HEK293 (cell line): Measurements from ENCODE around the gene RABL3.

Experiments used
- CTCF ChIA-PET: fragments of 350-600 bp; formaldehyde crosslinking; extraction: SDS; loops from one replicate; lab custom pipeline; 2021; ENCODE audit warnings: antibody characterized with exemption; lab: Yijun Ruan, JAX
- POLR2A ChIA-PET: fragments of 300-600 bp; formaldehyde crosslinking; extraction: SDS; loops from one replicate; lab custom pipeline; 2020; ENCODE audit warnings: antibody characterized with exemption, inconsistent platforms; lab: Yijun Ruan, JAX
- H3K27ac ChIP-seq: fragments of 200-500 bp; sonication (Bioruptor generic); 2 replicates; pipeline ENCODE4 v1.5.1; 2014; ENCODE audit warnings: low read depth, low read length, control low read depth, inconsistent platforms; ENCODE audit errors: extremely low read depth
- H3K36me3 ChIP-seq, 2 experiments: fragments of 200-500 bp in 1 of 2; sonication (Bioruptor generic) in 1 of 2; 1 replicate in 1 of 2; 2 replicates in 1 of 2; pipeline ENCODE4 v1.5.1; 2014 to 2017; ENCODE audit warnings: inconsistent platforms in 2 of 2, low read length in 2 of 2; ENCODE audit not compliant: control insufficient read depth in 2 of 2, insufficient read depth in 1 of 2
- H3K4me1 ChIP-seq: fragments of 200-500 bp; sonication (Bioruptor generic); 2 replicates; pipeline ENCODE4 v1.5.1; 2014; ENCODE audit warnings: mild to moderate bottlenecking, low read length, inconsistent platforms; ENCODE audit not compliant: control insufficient read depth, insufficient read depth
- H3K4me3 ChIP-seq: 2 replicates; pipeline ENCODE4 v1.5.1; 2011; ENCODE audit warnings: low read depth, mild to moderate bottlenecking, control low read depth, low read length, moderate library complexity
- H3K9me3 ChIP-seq: fragments of 200-500 bp; sonication (Bioruptor generic); 2 replicates; pipeline ENCODE4 v1.5.1; 2014; ENCODE audit warnings: low read depth, low read length, inconsistent platforms; ENCODE audit not compliant: control insufficient read depth, insufficient read depth
- GLI2 ChIP-seq: fragments of 450-650 bp; formaldehyde crosslinking; IDR thresholded peaks from 2 replicates; pipeline ENCODE4; 2017; ENCODE audit warnings: missing biosample characterization, missing genetic modification characterization, low read depth, borderline replicate concordance
- MEIS1 ChIP-seq: sonication (generic); formaldehyde crosslinking; IDR thresholded peaks from 2 replicates; pipeline ENCODE4 v1.8.1; 2022; ENCODE audit warnings: missing genetic modification reagents, mild to moderate bottlenecking, borderline replicate concordance
- YY1 ChIP-seq: fragments of 450-650 bp; formaldehyde crosslinking; IDR thresholded peaks from 2 replicates; pipeline ENCODE4 v1.5.1; 2018; ENCODE audit warnings: missing biosample characterization, missing genetic modification characterization
- ZBTB20 ChIP-seq: fragments of 450-650 bp; formaldehyde crosslinking; IDR thresholded peaks from 2 replicates; pipeline ENCODE4 v1.5.1; 2016; ENCODE audit warnings: missing biosample characterization, missing genetic modification characterization
- ZBTB6 ChIP-seq: fragments of 450-650 bp; formaldehyde crosslinking; IDR thresholded peaks from 2 replicates; pipeline ENCODE4 v1.5.1; 2017; ENCODE audit warnings: missing biosample characterization, missing genetic modification characterization
- ZFP37 ChIP-seq: fragments of 450-650 bp; formaldehyde crosslinking; IDR thresholded peaks from 2 replicates; pipeline ENCODE4 v1.5.1; 2016; ENCODE audit warnings: missing biosample characterization, missing genetic modification characterization
- ZNF114 ChIP-seq: fragments of 450-650 bp; formaldehyde crosslinking; IDR thresholded peaks from 2 replicates; pipeline ENCODE4 v1.5.0; 2017; ENCODE audit warnings: missing biosample characterization, missing genetic modification characterization
- ZNF121 ChIP-seq: fragments of 450-650 bp; formaldehyde crosslinking; IDR thresholded peaks from 2 replicates; pipeline ENCODE4 v1.5.1; 2016; ENCODE audit warnings: missing biosample characterization, missing genetic modification characterization
- ZNF138 ChIP-seq: fragments of 450-650 bp; formaldehyde crosslinking; IDR thresholded peaks from 2 replicates; pipeline ENCODE4 v1.5.1; 2016; ENCODE audit warnings: missing biosample characterization, missing genetic modification characterization, borderline replicate concordance
- ZNF23 ChIP-seq: fragments of 450-650 bp; formaldehyde crosslinking; IDR thresholded peaks from 2 replicates; pipeline ENCODE4 v1.5.1; 2016; ENCODE audit warnings: missing biosample characterization, missing genetic modification characterization, borderline replicate concordance
- ZNF239 ChIP-seq: fragments of 450-650 bp; formaldehyde crosslinking; IDR thresholded peaks from 2 replicates; pipeline ENCODE4 v1.5.1; 2016; ENCODE audit warnings: missing biosample characterization, missing genetic modification characterization
- ZNF280D ChIP-seq: fragments of 450-650 bp; formaldehyde crosslinking; IDR thresholded peaks from 2 replicates; pipeline ENCODE4 v1.5.1; 2016; ENCODE audit warnings: missing biosample characterization, missing genetic modification characterization
- ZNF292 ChIP-seq: fragments of 450-650 bp; formaldehyde crosslinking; IDR thresholded peaks from 2 replicates; pipeline ENCODE4 v1.5.1; 2016; ENCODE audit warnings: low read depth, missing biosample characterization, missing genetic modification characterization, borderline replicate concordance
- ZNF391 ChIP-seq: fragments of 450-650 bp; formaldehyde crosslinking; IDR thresholded peaks from 2 replicates; pipeline ENCODE4 v1.5.1; 2016; ENCODE audit warnings: low read depth, missing biosample characterization, missing genetic modification characterization, borderline replicate concordance
- ZNF513 ChIP-seq: fragments of 450-650 bp; IDR thresholded peaks from 2 replicates; pipeline ENCODE4 v1.5.1; 2018; ENCODE audit warnings: missing biosample characterization, missing genetic modification characterization
- ZNF560 ChIP-seq: fragments of 450-650 bp; formaldehyde crosslinking; IDR thresholded peaks from 2 replicates; pipeline ENCODE4 v1.5.1; 2017; ENCODE audit warnings: missing biosample characterization, missing genetic modification characterization, borderline replicate concordance
- ZNF670 ChIP-seq: fragments of 450-650 bp; formaldehyde crosslinking; IDR thresholded peaks from 2 replicates; pipeline ENCODE4 v1.5.1; 2016; ENCODE audit warnings: missing biosample characterization, missing genetic modification characterization, low read depth
- ZNF768 ChIP-seq: fragments of 450-650 bp; formaldehyde crosslinking; IDR thresholded peaks from 2 replicates; pipeline ENCODE4 v1.5.1; 2018; ENCODE audit warnings: missing biosample characterization, mild to moderate bottlenecking, missing genetic modification characterization
- ZSCAN18 ChIP-seq: fragments of 450-650 bp; formaldehyde crosslinking; IDR thresholded peaks from 2 replicates; pipeline ENCODE4 v1.5.1; 2016; ENCODE audit warnings: missing biosample characterization, missing genetic modification characterization
- TF ChIP-seq, protein P1 (sequence below): fragments of 450-650 bp; formaldehyde crosslinking; IDR thresholded peaks from 2 replicates; pipeline ENCODE4 v1.5.1; 2016; ENCODE audit warnings: missing biosample characterization, missing genetic modification characterization, borderline replicate concordance

The RABL3 gene

DNA sequence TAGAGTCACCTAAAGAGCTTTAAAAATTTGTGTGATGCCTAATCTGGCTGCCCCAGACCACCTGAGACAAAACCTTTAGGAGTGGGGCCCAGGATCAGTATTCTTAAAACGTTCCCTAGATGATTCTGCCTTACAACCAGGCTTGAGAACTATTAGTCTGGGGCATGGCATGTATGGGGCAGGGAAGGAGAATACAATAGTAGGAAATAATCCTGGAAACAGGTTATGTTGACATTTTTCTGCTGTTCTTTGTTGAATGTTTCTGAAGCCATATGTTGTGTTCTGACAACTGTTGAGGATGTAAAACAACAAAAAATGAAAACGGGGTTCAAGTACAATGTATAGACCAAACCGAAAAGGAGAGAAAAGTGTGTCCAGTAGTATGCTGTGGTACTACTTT, 3.1 kb upstream of the RABL3 start (continued):
- TF ChIP-seq, protein P1, sequence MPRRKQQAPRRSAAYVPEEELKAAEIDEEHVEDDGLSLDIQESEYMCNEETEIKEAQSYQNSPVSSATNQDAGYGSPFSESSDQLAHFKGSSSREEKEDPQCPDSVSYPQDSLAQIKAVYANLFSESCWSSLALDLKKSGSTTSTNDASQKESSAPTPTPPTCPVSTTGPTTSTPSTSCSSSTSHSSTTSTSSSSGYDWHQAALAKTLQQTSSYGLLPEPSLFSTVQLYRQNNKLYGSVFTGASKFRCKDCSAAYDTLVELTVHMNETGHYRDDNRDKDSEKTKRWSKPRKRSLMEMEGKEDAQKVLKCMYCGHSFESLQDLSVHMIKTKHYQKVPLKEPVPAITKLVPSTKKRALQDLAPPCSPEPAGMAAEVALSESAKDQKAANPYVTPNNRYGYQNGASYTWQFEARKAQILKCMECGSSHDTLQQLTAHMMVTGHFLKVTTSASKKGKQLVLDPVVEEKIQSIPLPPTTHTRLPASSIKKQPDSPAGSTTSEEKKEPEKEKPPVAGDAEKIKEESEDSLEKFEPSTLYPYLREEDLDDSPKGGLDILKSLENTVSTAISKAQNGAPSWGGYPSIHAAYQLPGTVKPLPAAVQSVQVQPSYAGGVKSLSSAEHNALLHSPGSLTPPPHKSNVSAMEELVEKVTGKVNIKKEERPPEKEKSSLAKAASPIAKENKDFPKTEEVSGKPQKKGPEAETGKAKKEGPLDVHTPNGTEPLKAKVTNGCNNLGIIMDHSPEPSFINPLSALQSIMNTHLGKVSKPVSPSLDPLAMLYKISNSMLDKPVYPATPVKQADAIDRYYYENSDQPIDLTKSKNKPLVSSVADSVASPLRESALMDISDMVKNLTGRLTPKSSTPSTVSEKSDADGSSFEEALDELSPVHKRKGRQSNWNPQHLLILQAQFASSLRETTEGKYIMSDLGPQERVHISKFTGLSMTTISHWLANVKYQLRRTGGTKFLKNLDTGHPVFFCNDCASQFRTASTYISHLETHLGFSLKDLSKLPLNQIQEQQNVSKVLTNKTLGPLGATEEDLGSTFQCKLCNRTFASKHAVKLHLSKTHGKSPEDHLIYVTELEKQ (tag by site-specific recombination) = no peak
- TF ChIP-seq ZNF114 (tag by site-specific recombination) (no peak), ZNF768 (tag by site-specific recombination) (no peak), ZNF292 (tag by site-specific recombination) (no peak), MEIS1 (CRISPR knock-in tag) (no peak), ZNF280D (tag by site-specific recombination) (no peak), ZBTB20 (tag by site-specific recombination) (no peak), ZSCAN18 (tag by site-specific recombination) (no peak), ZNF670 (tag by site-specific recombination) (no peak), ZBTB6 (tag by site-specific recombination) (no peak)

- Histone ChIP-seq H3K9me3 (no peaks in the 10 kb centered on the region), H3K36me3 (no peaks in the 10 kb centered on the region), H3K4me1 (no peaks in the 10 kb centered on the region), H3K4me3 (peak overlapping the region; percentile 100), H3K27ac (no peak overlapping the region)
- ChIA-PET CTCF (interaction anchor here (0.6 to 1.1 kb wide), 2 partner anchors 52 to 491 kb away, joined by 3 read pairs; no protein-coding TSS in a partner anchor), POLR2A (no interaction called here)
- no peak for TF ChIP-seq ZNF391 (tag by site-specific recombination)
- TF ChIP-seq ZNF23 (tag by site-specific recombination) = no peak
- no peak for TF ChIP-seq ZNF138
- TF ChIP-seq ZNF560 = no peak
- TF ChIP-seq YY1 (tag by site-specific recombination) = no peak
- TF ChIP-seq ZFP37 (tag by site-specific recombination) = no peak
- no peak for TF ChIP-seq GLI2
- TF ChIP-seq ZNF121 (tag by site-specific recombination) = no peak
- TF ChIP-seq ZNF239 (tag by site-specific recombination) = no peak
- TF ChIP-seq ZNF513 (tag by site-specific recombination) = no peak
These were observed 1.4 kb upstream of the RABL3 start for GRCh38 chr3:120743556-120744195.
